ENCODE results near the gene MYO6. TPM values are rescaled to one million over a fixed set of nuclear protein-coding genes. Genes with fewer than 3 reads are reported as not detected.

Gene MYO6
- total RNA-seq, 1 donor from 2014 or later = 0.47 TPM

- intact Hi-C loops (cut with micrococcal nuclease) = no loop called here
Observed at GRCh38 chr6:75819776-75820487, 70.9 kb downstream of the MYO6 start.

GRCh38 chr6:75824160-75824559 lies 75.1 kb downstream of the MYO6 start:
- intact Hi-C loops (cut with micrococcal nuclease) = no loop called here

GRCh38 chr6:75827163-75827562 lies 78.1 kb downstream of the MYO6 start:
- intact Hi-C loops (cut with micrococcal nuclease) = no loop called here

GRCh38 chr6:75830959-75831885 lies 82.2 kb downstream of the MYO6 start:
- intact Hi-C loops (cut with micrococcal nuclease) = no loop called here

- intact Hi-C loops (cut with micrococcal nuclease) = no loop called here
Observed at GRCh38 chr6:75834447-75834846, 85.4 kb downstream of the MYO6 start.

- intact Hi-C loops (cut with micrococcal nuclease) = no loop called here
Observed at GRCh38 chr6:75842191-75842590, 93.2 kb downstream of the MYO6 start.

- intact Hi-C loops (cut with micrococcal nuclease) = no loop called here
Observed at GRCh38 chr6:75842732-75843131, 93.7 kb downstream of the MYO6 start.

GRCh38 chr6:75843396-75843795 lies 94.4 kb downstream of the MYO6 start:
- intact Hi-C loops (cut with micrococcal nuclease) = no loop called here

GRCh38 chr6:75848274-75848673 lies 99.2 kb downstream of the MYO6 start:
- intact Hi-C loops (cut with micrococcal nuclease) = no loop called here

- intact Hi-C loops (cut with micrococcal nuclease) = no loop called here
Observed at GRCh38 chr6:75849329-75850025, 100.4 kb downstream of the MYO6 start.

GRCh38 chr6:75850026-75850833 lies 101.2 kb downstream of the MYO6 start:
- intact Hi-C loops (cut with micrococcal nuclease) = no loop called here

- intact Hi-C loops (cut with micrococcal nuclease) = no loop called here
Observed at GRCh38 chr6:75852721-75853120, 103.7 kb downstream of the MYO6 start.

- intact Hi-C loops (cut with micrococcal nuclease) = no loop called here
Observed at GRCh38 chr6:75853806-75854205, 104.8 kb downstream of the MYO6 start.

- intact Hi-C loops (cut with micrococcal nuclease) = no loop called here
Observed at GRCh38 chr6:75855052-75855451, 106.0 kb downstream of the MYO6 start.

- intact Hi-C loops (cut with micrococcal nuclease) = no loop called here
Observed at GRCh38 chr6:75856902-75857301, 107.9 kb downstream of the MYO6 start.

- intact Hi-C loops (cut with micrococcal nuclease) = no loop called here
Observed at GRCh38 chr6:75863001-75863400, 114.0 kb downstream of the MYO6 start.

- intact Hi-C loops (cut with micrococcal nuclease) = no loop called here
Observed at GRCh38 chr6:75863784-75864183, 114.7 kb downstream of the MYO6 start.

- intact Hi-C loops (cut with micrococcal nuclease) = no loop called here
Observed at GRCh38 chr6:75864446-75864845, 115.4 kb downstream of the MYO6 start.

- intact Hi-C loops (cut with micrococcal nuclease) = no loop called here
Observed at GRCh38 chr6:75870389-75870788, 121.3 kb downstream of the MYO6 start.

GRCh38 chr6:75874224-75874623 lies 125.2 kb downstream of the MYO6 start:
- intact Hi-C loops (cut with micrococcal nuclease) = no loop called here

- intact Hi-C loops (cut with micrococcal nuclease) = no loop called here
Observed at GRCh38 chr6:75876152-75876551, 127.1 kb downstream of the MYO6 start.
